ENCODE measurements around the gene TCERG1L. TPM values are rescaled to one million over a fixed set of nuclear protein-coding genes. Genes with fewer than 3 reads are reported as not detected.

TCERG1L gene, protein sequence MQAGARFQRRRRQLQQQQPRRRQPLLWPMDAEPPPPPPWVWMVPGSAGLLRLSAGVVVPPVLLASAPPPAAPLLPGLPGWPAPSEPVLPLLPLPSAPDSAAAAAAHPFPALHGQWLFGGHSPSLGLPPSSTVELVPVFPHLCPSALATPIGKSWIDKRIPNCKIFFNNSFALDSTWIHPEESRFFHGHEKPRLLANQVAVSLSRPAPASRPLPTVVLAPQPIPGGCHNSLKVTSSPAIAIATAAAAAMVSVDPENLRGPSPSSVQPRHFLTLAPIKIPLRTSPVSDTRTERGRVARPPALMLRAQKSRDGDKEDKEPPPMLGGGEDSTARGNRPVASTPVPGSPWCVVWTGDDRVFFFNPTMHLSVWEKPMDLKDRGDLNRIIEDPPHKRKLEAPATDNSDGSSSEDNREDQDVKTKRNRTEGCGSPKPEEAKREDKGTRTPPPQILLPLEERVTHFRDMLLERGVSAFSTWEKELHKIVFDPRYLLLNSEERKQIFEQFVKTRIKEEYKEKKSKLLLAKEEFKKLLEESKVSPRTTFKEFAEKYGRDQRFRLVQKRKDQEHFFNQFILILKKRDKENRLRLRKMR
- total RNA-seq: under 1 TPM; 0.45 to 0.68 TPM

DNA sequence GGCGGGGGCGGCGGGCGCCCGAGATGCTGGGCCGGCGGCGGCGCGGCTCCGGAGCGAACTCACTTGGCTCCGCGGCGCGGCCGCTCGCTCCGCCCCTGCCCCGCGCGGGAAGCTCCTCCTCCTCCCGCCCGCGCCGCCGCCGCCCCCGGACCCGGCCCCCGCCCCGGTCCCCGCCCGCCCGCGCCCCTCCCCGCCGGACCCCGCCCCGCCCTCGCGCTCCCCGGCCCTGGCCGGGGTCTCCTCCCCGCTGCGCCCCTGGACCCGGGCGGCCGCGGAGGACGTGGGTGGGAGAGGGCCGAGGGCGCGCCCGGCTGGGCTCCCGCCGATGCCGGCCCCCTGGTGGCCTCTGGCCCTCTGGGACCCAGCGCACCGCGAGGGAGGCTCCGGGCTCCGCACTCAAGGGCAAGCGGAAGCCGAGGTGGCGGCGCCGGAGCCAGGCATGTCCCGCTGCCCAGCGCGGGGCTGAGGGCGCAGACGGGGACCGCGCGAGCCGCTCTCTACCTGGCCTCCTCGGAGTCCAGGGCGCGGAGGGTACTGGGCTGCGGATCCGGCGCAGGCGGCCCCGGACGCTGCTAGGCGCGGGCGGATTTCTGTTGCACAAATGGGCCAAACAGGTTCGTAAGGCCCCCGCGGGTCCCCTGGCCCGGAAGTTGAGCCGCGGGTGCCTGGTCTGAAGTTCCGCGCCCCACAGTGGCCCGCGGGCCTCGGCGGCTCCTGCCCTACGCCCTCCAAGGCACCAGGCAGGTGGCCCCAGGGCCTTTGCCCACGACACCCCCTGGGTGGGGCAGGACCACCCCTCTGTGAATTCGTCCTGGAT, at the start of gene TCERG1L:
Gene TCERG1L, minus strand, starts transcription at position 61 of the 817 bp plus-strand sequence. CDS start 86 bp downstream, outside the sequence.
- ATAC-seq (peak; percentile 72 to 76), DNase-seq (ENCODE audit: low spot score in 2 of 2) (peak in 1 of 2 donors; percentile 52)
- Mint-ChIP-seq H3K27ac (no peak within 1 kb of the TSS), H3K9me3 (no peaks in the 10 kb centered on the region), H3K36me3 (no peaks in the 10 kb centered on the region)

DNA sequence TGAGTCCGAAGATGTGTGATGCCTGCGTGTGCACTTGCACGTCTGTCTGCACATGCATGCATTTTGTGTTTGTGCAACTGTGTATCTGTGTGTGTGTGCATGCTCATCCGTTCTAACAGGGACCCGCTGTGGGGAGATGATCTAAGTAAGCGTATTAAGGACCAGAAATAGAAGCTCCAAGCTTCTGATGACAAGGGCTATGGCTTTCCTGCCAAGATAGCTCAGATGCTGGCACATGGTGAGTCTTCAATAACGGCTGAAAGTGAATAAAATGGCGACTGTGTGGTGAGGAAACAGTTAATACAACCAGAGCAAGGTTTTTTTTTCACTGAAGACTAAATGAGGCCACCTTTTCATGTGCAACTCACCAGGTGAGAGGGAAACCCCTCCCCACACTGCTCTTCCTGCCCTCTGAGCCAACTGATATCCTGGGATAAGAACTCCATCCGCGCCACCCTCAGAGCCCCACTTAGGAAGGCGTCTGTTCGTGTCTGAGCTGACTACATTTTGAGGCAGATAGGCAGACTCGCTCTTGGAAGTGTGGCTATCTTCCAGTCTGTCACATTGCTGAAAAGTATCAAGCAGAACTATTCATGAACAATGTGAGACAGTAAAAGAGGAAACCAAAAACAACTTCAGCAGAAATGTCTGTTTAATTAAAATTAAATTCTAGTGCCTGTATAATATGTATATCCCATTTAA, 47.4 kb upstream of the TCERG1L start:
- peaks cover 0 to 6% of the 10 kb centered on the region in 2 donors for H3K36me3 Mint-ChIP-seq
- ATAC-seq (no peak), DNase-seq (ENCODE audit: low spot score in 2 of 2) (no peak)
- H3K9me3 Mint-ChIP-seq: peaks cover 0 to 4% of the 10 kb centered on the region in 2 donors
- H3K27ac Mint-ChIP-seq: no peak overlapping the region

DNA sequence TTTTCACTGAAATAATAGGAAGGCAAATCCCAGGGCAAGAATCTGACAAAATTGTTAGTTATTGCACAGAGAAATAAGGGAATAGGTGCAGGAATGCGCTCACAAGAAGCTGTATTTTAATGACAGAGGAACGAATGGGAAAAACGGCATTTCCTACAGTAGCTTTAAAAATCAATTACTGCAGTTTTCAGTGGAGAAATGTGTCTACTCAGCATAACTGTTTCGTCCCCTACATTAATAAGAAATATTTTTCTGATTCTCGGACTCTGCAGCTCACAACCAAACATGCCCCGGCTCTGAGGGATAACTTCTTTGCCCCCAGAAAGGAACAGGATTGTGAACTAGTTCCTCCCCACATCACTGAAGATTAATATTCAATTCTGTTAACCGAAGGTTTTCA, 44.9 kb upstream of the TCERG1L start:
- DNase-seq (ENCODE audit: low spot score in 2 of 2) (no peak), ATAC-seq (no peak)
- Mint-ChIP-seq H3K9me3 (peaks cover 0 to 4% of the 10 kb centered on the region in 2 donors), H3K27ac (no peak overlapping the region), H3K36me3 (no peaks in the 10 kb centered on the region)

DNA sequence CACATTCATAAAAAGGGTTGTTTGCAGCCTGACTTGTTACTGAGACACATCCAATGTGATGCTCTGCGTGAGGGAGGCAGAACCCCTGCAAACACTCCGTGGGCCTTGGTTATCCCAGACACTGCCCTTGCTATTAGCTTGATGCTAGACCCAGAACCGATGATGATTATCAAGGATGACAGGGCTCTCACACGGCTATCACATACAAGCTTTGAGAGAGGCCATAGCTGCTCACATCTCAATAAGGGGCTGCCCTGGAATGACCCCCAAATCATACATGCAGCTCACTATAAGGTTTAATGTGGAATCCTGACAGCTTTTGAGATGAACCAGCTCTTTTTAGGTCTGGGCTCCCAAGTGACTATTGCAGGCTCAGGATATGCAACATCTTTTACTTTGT, 44.4 kb upstream of the TCERG1L start:
- Mint-ChIP-seq H3K36me3 (no peaks in the 10 kb centered on the region), H3K27ac (no peak overlapping the region), H3K9me3 (peaks cover 0 to 4% of the 10 kb centered on the region in 2 donors)
- DNase-seq (ENCODE audit: low spot score in 2 of 2) (no peak), ATAC-seq (no peak)

DNA sequence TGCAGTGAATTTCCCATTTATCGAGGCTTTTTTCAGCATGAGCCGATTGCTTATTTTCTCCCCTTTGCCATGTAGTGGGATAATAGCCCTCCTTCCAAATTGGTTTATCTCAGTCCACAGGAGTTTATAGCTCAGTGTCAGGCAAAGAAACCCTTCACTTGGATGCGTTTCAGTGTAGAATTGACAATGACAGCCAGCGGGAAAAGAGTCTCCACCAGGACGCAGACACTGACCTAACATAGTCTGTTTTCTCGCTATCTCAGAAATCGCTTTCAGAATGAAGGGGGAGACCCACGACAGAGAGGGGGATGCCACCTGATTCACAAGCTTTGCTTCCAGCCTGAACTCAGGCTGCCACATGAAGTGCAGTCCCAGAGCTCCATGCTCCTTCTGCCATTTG, 43.5 kb upstream of the TCERG1L start:
- no peaks in the 10 kb centered on the region for H3K36me3 Mint-ChIP-seq

DNA sequence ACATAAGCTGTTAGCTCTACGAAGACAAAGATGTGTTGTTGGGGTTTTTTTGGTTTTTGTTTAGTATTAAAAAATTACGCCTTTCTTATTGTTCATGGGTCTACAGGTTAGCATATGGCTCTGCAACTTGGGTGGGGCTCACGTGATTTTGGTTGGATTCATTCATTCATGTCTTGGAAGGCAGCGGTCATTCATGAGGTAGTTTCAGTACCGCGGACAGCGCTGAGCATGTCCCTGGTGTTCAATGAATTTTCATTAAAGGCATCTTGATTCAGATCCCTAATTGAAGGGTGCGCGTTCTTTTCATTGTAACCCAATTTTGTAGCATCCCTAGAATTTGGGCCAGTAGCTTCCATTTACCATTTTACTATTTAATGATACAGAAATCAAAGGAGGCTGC, 42.9 kb upstream of the TCERG1L start:
- DNase-seq (ENCODE audit: low spot score in 2 of 2) (no peak), ATAC-seq (no peak)
- peaks cover 0 to 4% of the 10 kb centered on the region in 2 donors for H3K9me3 Mint-ChIP-seq
- H3K27ac Mint-ChIP-seq: no peak overlapping the region
- H3K36me3 Mint-ChIP-seq: no peaks in the 10 kb centered on the region

More for the DNA sequence above, 43.5 kb upstream of the TCERG1L start:
- ATAC-seq (no peak), DNase-seq (ENCODE audit: low spot score in 2 of 2) (no peak)
- H3K27ac Mint-ChIP-seq: no peak overlapping the region
- peaks cover 0 to 4% of the 10 kb centered on the region in 2 donors for H3K9me3 Mint-ChIP-seq

DNA sequence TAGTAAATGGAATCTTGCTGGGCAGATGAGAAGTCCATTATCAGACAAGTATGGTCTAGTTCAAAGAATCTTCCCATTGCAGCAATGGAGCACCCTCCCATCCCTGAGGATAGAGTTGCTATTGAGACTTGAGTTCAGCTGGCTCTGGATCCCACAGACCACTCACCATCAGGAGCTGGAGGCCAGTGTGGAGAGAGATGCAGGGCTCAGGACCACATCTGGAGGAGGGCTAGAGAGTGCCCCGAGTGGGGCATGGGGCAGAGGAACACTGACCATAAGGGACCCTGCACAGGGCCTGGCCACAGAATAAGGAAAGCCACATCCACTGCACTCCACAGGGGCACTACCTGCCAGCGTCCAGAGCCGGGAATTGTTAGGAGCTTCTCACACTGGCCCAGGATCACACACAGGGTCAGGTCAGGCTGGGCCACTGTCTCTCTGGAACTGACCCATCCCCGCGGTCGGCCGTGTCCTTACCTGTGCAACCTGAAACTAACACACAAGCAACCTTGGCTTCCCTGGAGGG, 41.3 kb upstream of the TCERG1L start:
- H3K9me3 Mint-ChIP-seq: no peaks in the 10 kb centered on the region
- ATAC-seq (no peak), DNase-seq (ENCODE audit: low spot score in 2 of 2) (no peak)
- no peak overlapping the region for H3K27ac Mint-ChIP-seq
- H3K36me3 Mint-ChIP-seq: no peaks in the 10 kb centered on the region

DNA sequence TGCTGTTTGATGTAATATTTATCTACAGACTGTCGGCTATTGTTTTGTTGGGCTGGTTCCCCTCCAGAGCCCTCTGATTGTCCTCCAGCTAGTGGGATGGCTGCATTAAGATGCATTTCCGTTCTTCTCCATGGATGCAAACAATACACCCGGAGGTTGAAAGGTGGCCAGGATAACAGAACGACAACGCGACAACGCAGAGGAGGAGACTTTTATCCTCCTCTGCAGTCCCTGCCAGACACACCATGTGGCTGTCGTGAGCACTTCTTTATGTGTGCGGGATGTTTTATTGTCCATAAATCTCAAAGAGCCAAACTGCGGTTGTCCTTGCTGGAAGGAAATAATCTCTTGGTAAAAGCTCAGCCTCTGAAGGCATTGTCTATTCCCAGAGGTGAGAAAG, 39.1 kb upstream of the TCERG1L start:
- DNase-seq (ENCODE audit: low spot score in 2 of 2) (no peak), ATAC-seq (no peak)
- Mint-ChIP-seq H3K27ac (no peak overlapping the region), H3K9me3 (peaks cover 0 to 4% of the 10 kb centered on the region in 2 donors), H3K36me3 (no peaks in the 10 kb centered on the region)

DNA sequence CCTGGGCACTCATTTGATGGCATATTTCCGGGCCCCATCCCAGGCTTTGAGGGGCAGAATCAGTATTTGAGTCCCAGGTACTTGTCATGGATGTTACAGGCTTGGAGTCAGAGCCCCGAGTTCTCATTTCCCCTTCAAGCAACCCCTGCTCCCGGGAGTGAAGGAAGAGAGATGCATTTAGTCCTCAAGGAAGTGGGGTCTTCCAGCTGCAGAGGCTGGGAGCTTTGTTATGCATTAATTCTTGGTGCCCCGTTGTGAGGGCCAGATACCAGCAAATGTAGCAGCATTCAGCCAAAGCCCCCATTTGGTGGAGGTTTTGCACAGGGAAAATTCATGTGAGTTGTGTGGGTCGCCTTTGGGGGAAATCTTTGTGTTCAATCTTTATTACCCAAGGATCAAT, 38.7 kb upstream of the TCERG1L start:
- peaks cover 0 to 4% of the 10 kb centered on the region in 2 donors for H3K9me3 Mint-ChIP-seq
- no peak for DNase-seq (ENCODE audit: low spot score in 2 of 2)
- no peaks in the 10 kb centered on the region for H3K36me3 Mint-ChIP-seq
- ATAC-seq: no peak
- H3K27ac Mint-ChIP-seq: no peak overlapping the region

DNA sequence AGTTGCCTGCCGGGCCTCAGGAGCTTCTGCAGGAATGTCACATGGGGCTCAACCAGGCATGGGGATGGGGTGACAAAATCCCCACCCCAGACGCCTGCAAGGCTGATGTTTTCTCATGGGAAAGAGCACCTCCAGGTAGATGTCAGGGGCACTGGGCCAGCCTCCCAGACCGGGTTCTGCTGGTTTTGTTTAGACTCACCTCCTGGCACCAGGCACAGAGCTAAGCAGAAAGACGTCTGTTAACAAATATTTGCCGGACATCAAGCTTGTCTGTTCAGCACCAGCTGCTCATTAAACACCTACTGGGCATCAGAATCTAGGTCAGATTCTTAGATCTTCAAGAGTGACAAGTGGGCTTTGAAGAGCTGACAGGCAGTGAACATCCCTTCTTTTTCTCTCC, 34.9 kb upstream of the TCERG1L start:
- Mint-ChIP-seq H3K9me3 (peaks cover 0 to 4% of the 10 kb centered on the region in 2 donors), H3K36me3 (no peaks in the 10 kb centered on the region), H3K27ac (no peak overlapping the region)
- no peak for ATAC-seq
- no peak for DNase-seq (ENCODE audit: low spot score in 2 of 2)

DNA sequence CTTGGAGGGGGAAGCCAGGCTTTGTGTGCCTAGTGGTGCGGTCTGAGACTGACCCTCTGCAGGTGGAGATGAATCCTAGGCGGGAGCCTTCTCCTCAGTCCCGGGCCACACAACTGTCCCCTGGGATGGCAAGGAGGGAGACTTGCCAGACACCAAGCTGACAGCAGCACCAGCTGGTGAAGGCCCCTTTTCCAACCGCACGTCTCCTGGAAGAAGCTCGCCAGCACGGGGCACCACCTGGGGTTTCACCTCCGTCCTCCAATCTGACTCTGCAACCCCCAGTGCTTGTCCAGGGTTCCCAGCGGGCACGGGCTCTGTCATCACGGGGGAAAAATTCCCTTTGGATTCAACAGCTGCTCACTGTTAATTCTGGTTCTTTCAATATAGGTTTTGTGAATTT, 34.2 kb upstream of the TCERG1L start:
- no peak overlapping the region for H3K27ac Mint-ChIP-seq
- ATAC-seq (no peak), DNase-seq (ENCODE audit: low spot score in 2 of 2) (no peak)
- H3K36me3 Mint-ChIP-seq: no peaks in the 10 kb centered on the region
- peaks cover 0 to 4% of the 10 kb centered on the region in 2 donors for H3K9me3 Mint-ChIP-seq

DNA sequence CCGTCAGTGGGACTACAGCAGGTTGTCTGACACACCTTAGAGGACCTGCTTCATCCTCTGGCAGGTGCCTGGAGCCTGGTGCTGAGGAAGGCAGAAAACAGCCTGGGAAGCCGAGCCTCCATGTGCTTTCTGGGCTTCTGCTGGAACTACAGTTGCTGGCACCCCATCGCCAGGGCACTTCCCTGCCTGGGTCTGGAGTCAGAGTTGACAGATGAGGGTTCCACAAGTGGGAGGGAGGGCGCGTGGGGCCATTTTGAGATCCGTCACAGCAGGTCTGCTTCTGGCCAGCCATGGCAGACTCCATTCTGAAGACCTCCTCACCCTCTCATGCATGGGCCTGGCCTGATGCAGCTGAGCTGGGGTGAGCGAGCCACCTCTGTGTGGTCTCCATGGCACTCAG, 33.2 kb upstream of the TCERG1L start:
- no peak for DNase-seq (ENCODE audit: low spot score in 2 of 2)
- no peak for ATAC-seq
- Mint-ChIP-seq H3K9me3 (peaks cover 0 to 4% of the 10 kb centered on the region in 2 donors), H3K27ac (no peak overlapping the region), H3K36me3 (no peaks in the 10 kb centered on the region)

DNA sequence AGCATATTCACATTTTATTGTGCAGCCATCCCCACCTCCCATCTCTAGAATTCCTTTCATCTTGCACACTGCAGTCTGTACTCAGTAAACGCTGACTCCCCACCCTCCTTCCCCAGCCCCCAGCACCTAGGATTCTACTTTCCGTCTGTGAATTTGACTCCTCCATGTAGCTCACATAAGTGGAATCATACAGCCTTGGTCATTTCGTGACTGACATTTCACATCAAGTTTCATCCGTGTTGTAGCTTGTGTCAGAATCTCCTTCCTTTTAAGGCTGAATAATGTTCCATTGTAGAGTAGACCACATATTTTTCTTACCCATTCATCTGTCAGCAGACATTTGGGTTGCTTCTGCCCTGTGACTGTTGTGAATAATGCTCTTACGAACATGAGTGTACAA, 26.2 kb upstream of the TCERG1L start:
- no peak for ATAC-seq
- H3K27ac Mint-ChIP-seq: no peak overlapping the region
- H3K36me3 Mint-ChIP-seq: no peaks in the 10 kb centered on the region
- peaks cover 5 to 9% of the 10 kb centered on the region in 2 donors for H3K9me3 Mint-ChIP-seq
- DNase-seq (ENCODE audit: low spot score in 2 of 2): no peak

DNA sequence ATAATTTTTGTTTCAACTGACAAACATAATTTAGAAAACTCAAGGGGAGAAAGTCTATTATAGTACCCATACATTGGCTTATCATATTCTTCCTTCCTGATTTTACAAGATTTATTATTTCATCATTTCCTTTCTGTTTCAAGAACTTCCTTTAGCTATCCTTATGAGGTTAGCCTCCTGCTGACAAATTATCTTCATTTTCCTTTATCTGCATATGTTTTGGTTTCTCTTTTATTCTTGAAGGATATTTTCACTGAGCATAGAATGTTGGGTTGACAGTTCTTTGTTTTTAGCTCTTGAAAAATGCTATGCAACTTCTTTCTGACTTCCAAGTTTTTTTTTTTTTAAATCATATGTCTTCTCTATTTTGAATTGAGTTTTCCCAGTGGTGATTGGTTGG, 21.3 kb upstream of the TCERG1L start:
- H3K36me3 Mint-ChIP-seq: no peaks in the 10 kb centered on the region
- DNase-seq (ENCODE audit: low spot score in 2 of 2): no peak
- no peak overlapping the region for H3K27ac Mint-ChIP-seq
- no peak for ATAC-seq
- H3K9me3 Mint-ChIP-seq: peaks cover 14 to 19% of the 10 kb centered on the region in 2 donors

DNA sequence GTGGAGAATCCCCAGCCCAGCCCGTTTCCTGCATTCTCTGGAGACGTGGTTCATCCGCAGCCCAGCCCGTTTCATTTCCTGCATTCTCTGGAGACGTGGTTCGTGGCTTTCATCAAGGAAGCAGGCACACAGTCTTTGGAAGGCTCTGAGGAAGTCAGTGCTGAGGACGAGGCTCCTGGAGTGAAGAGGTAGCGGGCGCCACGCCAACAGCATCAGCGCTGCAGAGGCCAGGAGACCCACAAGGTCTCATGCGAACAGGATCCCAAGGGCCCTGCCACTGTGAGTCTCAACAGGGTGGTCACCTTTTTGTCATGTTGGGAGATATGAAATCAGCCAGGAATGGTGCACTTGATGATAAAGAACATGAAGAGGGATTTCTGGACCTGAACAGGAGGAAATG, 12.4 kb upstream of the TCERG1L start:
- ATAC-seq (no peak), DNase-seq (ENCODE audit: low spot score in 2 of 2) (no peak)
- Mint-ChIP-seq H3K36me3 (no peaks in the 10 kb centered on the region), H3K27ac (no peak overlapping the region), H3K9me3 (peaks cover 0 to 3% of the 10 kb centered on the region in 2 donors)

DNA sequence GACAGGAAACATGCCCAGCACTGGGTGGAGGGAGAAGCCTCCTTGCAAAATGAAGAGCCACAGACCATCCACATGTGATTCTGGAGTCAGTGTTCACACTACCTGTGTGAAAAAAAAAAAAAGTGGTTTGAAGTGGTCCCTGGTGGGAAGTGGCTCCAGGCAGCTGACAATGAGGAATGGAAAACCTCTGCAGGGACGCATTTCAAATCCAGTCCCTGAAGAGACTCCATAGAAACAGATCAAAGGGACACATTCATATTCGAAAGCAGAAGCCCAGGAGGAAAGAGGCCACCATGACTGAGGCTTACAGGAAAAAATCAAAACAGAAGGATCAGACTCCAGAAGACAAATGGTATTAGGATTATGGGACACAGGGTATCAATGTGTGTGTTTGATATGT, 11.5 kb upstream of the TCERG1L start:
- Mint-ChIP-seq H3K27ac (no peak overlapping the region), H3K9me3 (no peaks in the 10 kb centered on the region), H3K36me3 (no peaks in the 10 kb centered on the region)
- DNase-seq (ENCODE audit: low spot score in 2 of 2) (no peak), ATAC-seq (no peak)
